ENCODE data around the gene KDM6B. TPM values are rescaled to one million over a fixed set of nuclear protein-coding genes. Genes with fewer than 3 reads are reported as not detected.
A peak's percentile ranks its signal among the peaks of the same experiment; 100 is the strongest.

Gene KDM6B
- total RNA-seq, 2 experiments from 2014 or later: 49.2 to 53.8 TPM

- ATAC-seq (peak; percentile 2), DNase-seq (peak; percentile 3)
- Mint-ChIP-seq H3K4me1 (ENCODE audit: low read depth) (peaks cover 56% of the 10 kb centered on the region), H3K27me3 (no peaks in the 10 kb centered on the region), H3K27ac (peak overlapping the region; percentile 67), H3K9me3 (no peaks in the 10 kb centered on the region), H3K36me3 (ENCODE audit: low read depth) (peaks cover 60% of the 10 kb centered on the region), H3K4me3 (peak overlapping the region; percentile 76)
- TF ChIP-seq CTCF (IDR thresholded peaks at IDR 0.05): no peak
- intact Hi-C loops (cut with micrococcal nuclease): loop anchor here (10.0 kb wide), 1 partner anchor 276 kb away; the partner anchor contains the start of gene CD68
- CTCF ChIA-PET: interaction anchor here (0.7 to 3.5 kb wide), 13 partner anchors 8 to 206 kb away, joined by 3 to 49 read pairs (median 5); partner anchors contain the start of gene KDM6B
- POLR2A ChIA-PET: interaction anchor here (0.9 to 8.2 kb wide), 4 partner anchors 8 to 50 kb away, joined by 3 to 74 read pairs (median 5); partner anchors contain the start of gene KDM6B
Observed at GRCh38 chr17:7850701-7851437, 16.9 kb downstream of the KDM6B start.

GRCh38 chr17:7851438-7852261, 17.6 kb downstream of the KDM6B start:
- TF ChIP-seq CTCF (IDR thresholded peaks at IDR 0.05): peak; percentile 97
- peak; percentile 94 for DNase-seq
- CTCF ChIA-PET: interaction anchor here (0.7 to 3.5 kb wide), 12 partner anchors 9 to 205 kb away, joined by 3 to 49 read pairs (median 4); partner anchors contain the start of gene KDM6B

GRCh38 chr17:7852262-7852670, 18.2 kb downstream of the KDM6B start:
- intact Hi-C loops (cut with micrococcal nuclease): loop anchor here (10.0 kb wide), 1 partner anchor 277 kb away; the partner anchor contains the start of gene CD68
- ChIA-PET CTCF (interaction anchor here (1.1 to 3.5 kb wide), 3 partner anchors 18 to 138 kb away, joined by 3 to 49 read pairs (median 9); partner anchors contain the start of gene KDM6B), POLR2A (interaction anchor here (8.2 kb wide), 1 partner anchor 16 kb away, joined by 74 read pairs; the partner anchor contains the start of gene KDM6B)
- H3K27me3 Mint-ChIP-seq: no peaks in the 10 kb centered on the region
- no peak for ATAC-seq
- H3K9me3 Mint-ChIP-seq: no peaks in the 10 kb centered on the region
- peaks cover 49% of the 10 kb centered on the region for H3K36me3 Mint-ChIP-seq (ENCODE audit: low read depth)
- no peak overlapping the region for H3K27ac Mint-ChIP-seq
- peaks cover 48% of the 10 kb centered on the region for H3K4me1 Mint-ChIP-seq (ENCODE audit: low read depth)
- H3K4me3 Mint-ChIP-seq: no peak overlapping the region
- no peak for DNase-seq
- no peak for TF ChIP-seq CTCF (IDR thresholded peaks at IDR 0.05)

More at GRCh38 chr17:7851438-7852261, 17.6 kb downstream of the KDM6B start:
- POLR2A ChIA-PET: interaction anchor here (8.2 kb wide), 1 partner anchor 16 kb away, joined by 74 read pairs; the partner anchor contains the start of gene KDM6B
- peak overlapping the region; percentile 67 for H3K27ac Mint-ChIP-seq
- intact Hi-C loops (cut with micrococcal nuclease): loop anchor here (10.0 kb wide), 1 partner anchor 277 kb away; the partner anchor contains the start of gene CD68
- peak; percentile 94 for ATAC-seq
- no peaks in the 10 kb centered on the region for H3K27me3 Mint-ChIP-seq
- peaks cover 54% of the 10 kb centered on the region for H3K36me3 Mint-ChIP-seq (ENCODE audit: low read depth)
- peak overlapping the region; percentile 76 for H3K4me3 Mint-ChIP-seq
- peaks cover 53% of the 10 kb centered on the region for H3K4me1 Mint-ChIP-seq (ENCODE audit: low read depth)
- H3K9me3 Mint-ChIP-seq: no peaks in the 10 kb centered on the region

- H3K9me3 Mint-ChIP-seq: no peaks in the 10 kb centered on the region
- no peak overlapping the region for H3K27ac Mint-ChIP-seq
- no peaks in the 10 kb centered on the region for H3K27me3 Mint-ChIP-seq
- POLR2A ChIA-PET: interaction anchor here (1.2 kb wide), 1 partner anchor 8 kb away, joined by 5 read pairs; no protein-coding TSS in a partner anchor
- DNase-seq (peak; percentile 3), ATAC-seq (no peak)
- peaks cover 45% of the 10 kb centered on the region for H3K4me1 Mint-ChIP-seq (ENCODE audit: low read depth)
- no peak for TF ChIP-seq CTCF (IDR thresholded peaks at IDR 0.05)
- peaks cover 47% of the 10 kb centered on the region for H3K36me3 Mint-ChIP-seq (ENCODE audit: low read depth)
- intact Hi-C loops (cut with micrococcal nuclease): loop anchor here (10.0 kb wide), 1 partner anchor 278 kb away; the partner anchor contains the start of gene CD68
- H3K4me3 Mint-ChIP-seq: no peak overlapping the region
- CTCF ChIA-PET: no interaction called here
Observed at GRCh38 chr17:7852919-7853690, 19.1 kb downstream of the KDM6B start.
